DND-41 (cell line): ENCODE results near the gene FAM53A.
A peak's percentile ranks its signal among the peaks of the same experiment; 100 is the strongest.

ENCODE experiments used
- CTCF ChIP-seq: IDR thresholded peaks from 2 replicates; pipeline ENCODE4 v1.5.1; 2012; ENCODE audit warnings: borderline replicate concordance, low read length, moderate library complexity, mild to moderate bottlenecking; ENCODE audit not compliant: poor library complexity, severe bottlenecking; ENCODE audit errors: extremely low read depth
- EZH2 ChIP-seq: IDR thresholded peaks from 3 replicates; pipeline ENCODE4 v1.6.1; 2012; ENCODE audit warnings: borderline replicate concordance, low read depth, mild to moderate bottlenecking, moderate library complexity, low read length, inconsistent platforms; ENCODE audit not compliant: severe bottlenecking

DNA sequence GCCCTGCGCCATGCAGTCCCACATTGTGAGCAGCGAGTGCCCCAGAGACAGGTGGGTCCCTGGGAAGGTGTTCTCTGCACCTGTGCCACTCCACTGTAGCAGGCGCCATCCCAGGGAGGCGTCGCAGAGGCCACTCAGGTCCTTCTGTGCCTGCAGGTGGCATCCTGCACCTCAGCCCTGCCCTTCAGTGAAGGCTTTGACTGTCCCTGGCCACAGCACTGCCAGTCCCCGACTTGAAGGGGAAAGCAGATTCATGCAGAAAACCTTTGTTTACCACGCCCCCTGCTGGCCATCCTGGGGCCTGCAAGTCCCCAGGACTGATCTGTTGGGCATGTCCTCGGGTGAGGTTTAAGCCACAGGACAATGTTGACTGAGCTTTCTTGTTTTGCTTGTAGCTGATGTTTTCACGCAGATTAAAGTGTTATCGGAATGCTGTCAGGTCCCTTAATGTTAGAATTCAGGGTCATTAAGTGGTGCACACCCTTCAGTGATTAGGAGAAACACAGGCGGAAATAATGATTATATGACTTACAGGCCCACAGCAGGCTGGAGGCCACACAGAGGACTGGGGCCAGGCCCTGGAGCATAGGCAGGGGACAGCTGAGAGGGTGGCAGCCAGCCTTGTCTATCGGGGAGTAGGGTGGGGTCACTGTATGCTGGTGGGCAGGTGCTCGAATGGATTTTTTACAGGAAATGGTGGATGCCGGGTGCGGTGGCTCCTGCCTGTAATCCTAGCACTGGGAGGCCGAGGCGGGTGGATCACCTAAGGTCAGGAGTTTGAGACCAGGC is 42.2 kb upstream of the FAM53A start:
- TF ChIP-seq CTCF, result peak; percentile 97
- no peak for TF ChIP-seq EZH2
